ENCODE results near the gene ARL4C.

Gene ARL4C

DNA sequence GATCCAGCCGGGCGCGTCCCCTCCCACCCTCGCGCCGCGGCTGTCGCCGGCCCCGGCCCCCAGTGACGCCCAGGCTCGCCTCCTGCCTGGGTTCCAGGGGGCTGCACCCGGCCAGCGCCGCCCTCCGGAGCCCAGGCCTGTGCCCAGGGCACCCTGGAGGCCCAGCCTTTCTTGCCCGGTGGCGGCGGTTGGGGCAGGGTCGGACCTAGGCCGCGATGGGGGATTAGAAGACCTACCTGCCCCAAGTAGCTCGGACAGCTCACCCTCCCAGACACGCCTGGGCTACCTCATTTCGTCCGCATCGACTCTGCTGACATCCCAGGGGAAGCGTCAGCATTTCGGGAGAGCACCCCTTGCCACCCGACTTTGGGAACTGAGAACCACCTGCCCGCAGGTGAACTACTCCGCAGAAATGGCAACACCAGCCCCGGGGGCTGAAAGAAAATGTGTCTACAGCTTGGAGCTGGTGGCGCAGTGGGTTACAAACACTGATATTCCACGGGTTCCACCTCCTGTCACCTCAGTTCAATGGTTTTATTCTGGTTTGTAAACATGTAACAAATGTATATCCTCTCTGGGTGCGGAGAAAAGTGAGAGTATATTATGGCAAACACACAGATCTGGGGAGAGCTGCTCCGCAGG, 834 bp upstream of the ARL4C start:
- DNase-seq, result no peak

DNA sequence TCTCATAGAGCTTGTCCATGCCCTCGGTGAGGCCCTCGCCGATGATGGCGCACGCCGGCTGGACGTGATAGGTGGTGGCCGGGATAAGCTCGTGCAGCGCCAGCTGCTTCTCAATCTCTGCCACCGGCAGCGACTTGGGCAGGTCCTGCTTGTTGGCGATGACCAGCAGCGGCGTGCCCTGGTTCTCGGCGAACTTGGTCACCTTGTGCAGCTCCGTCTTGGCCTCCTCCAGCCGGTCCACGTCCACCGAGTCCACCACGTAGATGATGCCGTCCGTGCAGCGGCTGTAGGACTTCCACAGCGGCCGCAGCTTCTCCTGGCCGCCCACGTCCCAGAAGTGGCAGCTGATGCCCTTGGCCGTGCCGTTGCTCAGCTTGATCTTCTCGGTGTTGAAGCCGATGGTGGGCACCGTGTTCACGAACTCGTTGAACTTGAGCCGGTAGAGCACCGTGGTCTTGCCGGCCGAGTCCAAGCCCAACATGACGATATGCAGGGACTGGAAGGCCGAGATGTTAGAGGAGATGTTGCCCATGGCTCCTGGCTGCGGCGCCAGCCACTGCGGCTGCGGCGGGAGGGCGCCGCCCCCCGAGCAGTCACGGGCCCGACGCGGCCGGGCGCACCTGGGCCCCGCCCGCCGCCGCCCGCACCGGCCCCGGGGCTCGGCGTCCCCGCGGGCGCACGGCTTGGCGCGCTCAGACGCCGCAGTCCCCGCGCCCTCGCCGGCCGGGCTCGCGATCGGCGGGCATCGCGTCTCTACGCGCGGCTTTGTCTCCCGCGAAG, 636 bp downstream of the ARL4C start:
- DNase-seq, result peak; percentile 52

DNA sequence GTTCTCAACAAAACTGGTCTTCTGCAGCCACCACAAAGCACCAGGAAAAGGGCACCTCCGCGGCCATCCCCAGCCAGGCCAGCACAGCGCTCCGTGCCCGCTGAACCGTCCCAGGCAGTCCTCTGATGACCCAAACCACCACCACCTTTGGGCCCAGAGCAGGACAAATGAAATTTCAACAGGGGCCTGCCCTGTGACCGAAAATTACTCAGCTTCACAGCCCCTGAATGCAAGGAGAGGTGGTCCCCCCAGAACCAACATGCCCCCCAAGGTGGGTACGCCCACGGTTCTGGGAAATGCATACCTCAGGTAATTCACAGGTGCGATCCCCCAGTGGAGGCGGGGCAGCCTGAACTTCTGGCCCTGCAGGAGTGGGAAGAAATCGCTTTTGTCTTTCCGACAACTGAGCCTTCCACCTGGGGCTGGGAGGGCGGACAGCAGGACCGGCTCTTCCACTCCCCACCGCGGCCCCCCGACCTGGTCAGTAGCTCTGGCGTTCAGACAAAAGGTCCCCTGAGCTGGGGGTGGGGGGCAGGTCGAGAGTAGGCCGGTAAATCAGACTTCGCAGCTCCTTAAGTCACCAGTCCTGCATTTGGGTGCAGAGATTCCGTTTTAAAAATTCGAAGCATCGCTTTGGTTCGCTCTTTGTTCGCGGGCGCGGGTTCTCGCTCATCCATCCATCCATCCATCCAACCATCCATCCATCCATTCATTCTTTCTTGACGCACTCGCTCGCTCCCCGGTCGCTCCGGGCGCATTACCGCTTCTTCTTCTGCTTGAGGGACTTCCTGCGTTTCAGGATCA, 1.4 kb downstream of the ARL4C start:
- DNase-seq, result no peak

DNA sequence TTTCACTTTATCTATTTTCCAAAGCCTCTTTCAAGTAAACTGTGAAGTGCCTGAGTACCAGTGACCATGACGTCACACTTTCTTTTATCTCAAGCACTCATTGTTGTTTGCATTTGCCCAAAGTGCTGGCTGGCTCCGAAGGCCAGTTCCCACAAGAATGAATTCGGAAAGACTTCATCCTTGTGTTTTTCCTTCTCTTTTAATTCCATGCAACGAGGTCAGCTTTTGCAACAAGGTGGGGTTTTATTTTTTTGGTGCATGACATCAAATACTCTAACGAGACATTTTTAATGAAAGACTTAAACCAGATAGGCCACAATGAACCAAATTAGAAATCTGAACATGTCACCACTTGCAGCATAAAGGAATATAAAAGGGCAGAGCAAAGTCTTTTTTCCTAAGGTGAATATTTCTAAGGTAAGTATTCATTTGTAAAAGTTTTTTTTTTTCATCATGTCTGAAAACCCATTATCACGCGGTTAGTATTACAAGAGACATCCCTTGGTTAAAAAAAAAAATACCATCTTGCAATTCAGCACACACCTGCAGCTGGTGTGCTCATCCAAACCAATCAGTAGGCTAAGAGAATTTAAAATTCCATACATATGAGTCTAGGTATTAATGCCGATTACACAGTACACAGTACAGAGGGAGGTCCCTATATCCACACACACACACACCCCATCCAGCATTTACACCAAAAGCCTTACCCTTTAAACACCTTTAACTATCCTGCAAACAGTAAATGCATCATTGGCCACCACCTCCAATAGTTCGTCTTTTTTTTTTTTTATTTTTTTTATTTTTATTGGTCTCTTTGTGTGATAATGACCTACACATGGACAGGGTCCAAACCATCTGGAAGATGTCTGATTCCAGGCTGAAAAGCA, 2.3 kb downstream of the ARL4C start:
- peak; percentile 65 for DNase-seq

DNA sequence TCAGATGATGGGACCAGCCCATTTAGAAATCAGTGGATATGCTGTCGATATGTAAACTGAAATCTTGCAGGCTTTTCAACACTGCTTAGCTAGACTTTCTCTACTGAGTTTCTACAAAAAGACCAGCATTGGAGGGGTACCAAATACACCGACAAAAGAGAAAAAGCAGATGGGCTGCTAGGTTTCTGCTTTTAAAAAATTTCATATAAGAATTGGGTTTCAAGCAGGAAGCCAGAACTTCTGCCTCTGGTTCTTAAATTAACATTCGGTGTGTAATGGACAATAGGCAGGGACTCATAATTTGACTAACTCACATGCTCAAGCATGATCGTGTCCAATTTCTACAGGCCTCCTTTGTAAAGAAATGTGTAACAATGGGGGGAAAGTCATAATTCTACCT, 3.1 kb downstream of the ARL4C start:
- DNase-seq, result no peak

DNA sequence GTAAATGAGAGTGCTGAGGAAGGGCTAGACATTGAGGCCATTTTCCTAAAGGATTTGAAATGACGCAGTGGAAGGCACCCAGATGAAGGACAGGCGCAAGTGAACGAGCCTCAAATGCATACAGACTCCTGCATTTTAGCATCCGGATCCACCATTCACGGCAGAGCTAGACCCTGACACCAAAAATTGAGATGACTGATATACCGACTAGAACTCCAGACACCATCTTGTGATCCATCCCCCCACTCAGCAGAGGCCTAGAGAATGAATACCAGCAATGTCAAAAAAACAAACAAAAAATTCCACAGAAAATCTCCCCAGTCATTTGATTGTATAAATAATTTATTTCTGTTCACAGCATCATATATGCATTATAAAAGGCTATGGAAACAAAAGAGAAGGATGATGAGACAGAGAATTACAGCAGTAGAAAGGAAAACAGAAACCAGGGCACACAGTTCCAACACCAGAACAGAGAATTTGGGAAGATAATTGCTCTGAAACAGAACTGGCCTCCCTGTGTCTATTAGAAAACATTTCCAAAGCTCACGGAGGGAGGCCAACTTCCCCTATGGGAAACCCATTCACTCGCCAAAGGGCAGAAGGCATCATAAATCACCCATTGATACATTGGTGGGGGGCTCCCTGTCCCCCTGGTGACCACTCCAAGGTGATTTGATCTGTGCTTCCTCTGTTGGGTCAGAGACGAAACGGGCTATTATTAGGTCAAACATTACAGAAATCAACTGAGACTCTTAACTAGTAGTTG, 4.0 kb downstream of the ARL4C start:
- DNase-seq, result no peak

DNA sequence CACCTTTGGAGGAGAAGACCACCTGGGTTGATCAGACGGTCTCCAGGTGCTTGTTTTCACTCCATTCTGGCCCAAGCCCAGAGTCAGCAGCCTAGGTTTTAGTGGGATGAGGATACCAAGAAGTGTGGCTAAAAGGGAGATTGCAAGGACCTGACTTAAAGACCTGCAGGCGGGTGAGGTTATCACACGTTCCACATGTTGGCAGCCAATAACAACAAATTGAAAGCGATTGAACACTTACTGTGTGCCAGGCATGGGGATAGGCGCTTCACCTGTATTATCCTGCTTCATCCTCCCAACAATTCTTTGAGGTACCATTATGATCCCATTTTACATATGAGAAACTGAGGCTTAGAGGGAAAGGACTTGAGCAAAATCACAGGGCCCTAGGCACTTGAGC, 5.0 kb downstream of the ARL4C start:
- no peak for DNase-seq

DNA sequence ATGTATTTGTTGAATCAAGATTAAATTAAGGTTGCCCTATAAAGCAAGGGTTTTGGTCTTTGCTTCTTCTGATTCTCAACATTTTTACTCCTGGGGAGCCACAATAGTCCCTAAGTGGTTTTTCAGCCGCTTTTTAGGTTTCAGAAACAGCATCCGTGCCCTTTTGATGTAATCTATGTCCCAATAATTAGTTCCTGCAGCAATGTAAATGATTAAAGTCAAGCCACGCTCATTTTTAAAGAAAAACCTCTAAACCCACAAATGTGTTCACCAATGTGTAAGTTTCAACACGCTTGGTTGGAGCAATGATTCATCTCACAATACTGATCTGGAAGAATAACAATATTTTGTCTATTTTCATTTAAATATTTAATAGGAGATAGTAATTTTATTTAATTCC, 5.6 kb downstream of the ARL4C start:
- DNase-seq, result no peak

DNA sequence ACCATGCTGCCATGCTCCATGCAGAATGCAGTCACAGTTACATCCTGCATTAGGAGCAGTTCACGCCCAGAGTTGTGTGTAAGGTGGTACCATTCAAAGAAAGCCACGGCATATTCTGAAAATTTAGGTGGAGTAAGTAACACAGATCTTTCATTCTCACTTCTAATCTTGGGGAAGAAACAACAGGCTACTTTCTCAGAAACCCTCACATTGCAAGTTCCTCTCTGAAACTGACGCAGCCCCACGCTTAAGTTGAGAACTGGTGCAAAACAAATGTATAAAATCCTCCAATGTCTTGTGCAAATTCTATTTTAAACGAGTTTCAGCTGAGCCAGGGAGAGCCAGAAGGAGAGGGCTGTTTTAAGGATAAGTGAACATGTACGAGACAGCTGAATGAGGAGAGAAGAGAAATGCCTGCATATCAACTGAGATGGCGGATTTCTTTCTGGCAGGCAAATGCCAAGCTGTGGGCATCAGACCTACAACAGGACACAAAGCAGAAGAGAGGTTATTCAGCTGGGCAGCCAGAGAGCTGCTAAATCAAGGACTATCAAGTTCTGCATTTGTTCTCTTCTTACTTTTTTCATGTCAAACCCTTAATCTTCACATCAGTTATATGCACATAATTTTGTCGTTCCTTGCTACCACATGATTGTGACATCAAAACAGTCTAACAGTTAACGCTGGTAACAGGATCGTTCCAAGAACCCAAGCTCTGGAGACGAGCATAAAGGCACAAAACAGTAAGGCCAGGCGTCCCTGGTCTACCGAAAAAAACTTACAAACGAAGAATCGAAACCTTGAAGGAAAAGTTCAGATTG, 6.4 kb downstream of the ARL4C start:
- no peak for DNase-seq

DNA sequence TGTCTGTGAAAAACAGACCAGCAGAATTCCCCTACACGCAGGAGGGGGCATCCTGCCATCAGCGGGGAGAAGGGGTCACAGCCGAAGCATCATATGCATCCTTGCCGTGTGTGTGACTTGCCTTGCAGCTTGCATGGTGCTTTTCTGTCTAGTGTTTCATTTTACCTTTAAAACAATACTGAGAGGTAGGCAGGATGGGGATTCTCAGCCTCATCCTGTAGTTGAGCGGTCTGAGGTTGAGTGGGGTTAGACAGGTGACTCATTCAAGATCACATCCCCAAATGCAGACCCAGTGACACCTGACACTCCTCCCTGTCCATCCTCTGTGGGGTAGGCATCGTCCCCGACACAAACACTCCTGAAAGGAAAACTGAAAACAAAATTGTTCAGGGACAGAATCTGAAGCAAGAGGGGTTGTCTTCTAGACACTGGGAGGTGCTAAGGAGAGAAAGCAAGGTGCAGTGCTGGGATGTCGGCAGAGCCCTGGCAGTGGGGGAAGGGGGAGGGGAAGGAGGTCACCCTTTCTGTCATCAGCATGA, 7.9 kb downstream of the ARL4C start:
- no peak for DNase-seq

DNA sequence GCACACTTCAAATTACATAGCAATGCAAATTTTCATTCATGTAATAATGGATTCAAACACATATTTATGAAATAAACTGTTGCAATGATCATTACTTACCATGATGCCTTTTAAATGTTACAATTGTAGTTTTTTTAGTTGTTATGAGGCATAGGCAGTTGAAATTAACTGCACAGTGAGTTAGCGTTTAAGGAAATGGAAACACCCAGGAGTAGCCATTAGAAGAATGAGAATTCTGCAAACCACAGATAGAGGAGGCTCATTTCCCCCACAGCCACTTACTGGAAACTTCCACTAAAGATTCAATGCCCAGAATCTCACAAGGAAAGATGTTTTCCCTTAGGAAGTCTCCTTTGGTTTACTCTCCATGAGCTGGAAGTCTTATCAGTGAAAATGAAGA, 8.4 kb downstream of the ARL4C start:
- no peak for DNase-seq

DNA sequence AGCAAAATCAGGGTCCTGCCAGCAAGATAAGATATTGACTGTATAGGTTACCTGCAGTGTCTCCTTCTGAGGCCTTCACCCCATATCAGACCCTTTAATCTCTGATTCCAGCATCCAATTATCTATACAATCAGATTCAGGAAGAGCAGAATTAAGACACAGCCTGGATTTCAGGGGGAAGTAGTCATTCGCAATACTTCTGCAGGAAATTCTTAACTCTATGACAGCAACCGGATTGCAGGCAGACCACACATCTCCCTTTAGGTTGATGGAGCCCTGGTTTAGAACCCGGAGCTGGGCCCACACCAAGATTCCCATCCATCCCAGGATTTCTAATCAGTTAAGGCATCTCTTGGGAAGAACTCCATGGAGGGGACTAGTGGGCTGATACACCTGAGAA, 9.5 kb downstream of the ARL4C start:
- DNase-seq, result no peak

DNA sequence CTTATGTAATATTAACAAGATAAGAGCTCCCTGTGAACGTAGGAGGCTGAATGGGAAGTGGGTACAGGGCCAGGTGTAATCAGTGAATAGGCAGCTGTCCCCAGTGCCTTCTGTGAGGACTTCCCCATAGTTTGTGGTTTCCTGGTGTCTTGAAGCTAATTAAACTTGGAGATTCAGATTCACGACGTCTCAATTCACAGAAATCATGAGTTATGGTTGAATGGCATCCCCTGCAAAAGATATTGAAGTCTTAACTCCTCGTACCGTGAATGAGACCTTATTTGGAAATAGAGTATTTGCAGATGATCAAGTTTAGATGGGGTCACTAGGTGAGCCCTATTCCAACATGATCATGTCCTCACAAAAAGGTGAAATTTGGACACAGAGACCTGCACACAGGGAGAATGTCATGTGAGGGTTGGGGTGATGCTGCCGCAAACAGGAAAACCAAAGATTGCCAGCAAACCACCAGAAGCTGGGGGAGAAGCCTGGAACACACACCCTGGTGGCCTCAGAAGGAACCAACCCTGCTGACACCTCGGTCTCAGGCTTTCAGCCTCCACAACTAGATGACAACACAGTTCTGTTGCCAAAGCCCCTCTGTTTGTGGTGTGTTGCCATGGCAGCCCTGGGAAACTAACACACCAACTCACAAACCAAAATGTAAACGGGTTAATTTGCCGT, 13.2 kb downstream of the ARL4C start:
- DNase-seq, result no peak

DNA sequence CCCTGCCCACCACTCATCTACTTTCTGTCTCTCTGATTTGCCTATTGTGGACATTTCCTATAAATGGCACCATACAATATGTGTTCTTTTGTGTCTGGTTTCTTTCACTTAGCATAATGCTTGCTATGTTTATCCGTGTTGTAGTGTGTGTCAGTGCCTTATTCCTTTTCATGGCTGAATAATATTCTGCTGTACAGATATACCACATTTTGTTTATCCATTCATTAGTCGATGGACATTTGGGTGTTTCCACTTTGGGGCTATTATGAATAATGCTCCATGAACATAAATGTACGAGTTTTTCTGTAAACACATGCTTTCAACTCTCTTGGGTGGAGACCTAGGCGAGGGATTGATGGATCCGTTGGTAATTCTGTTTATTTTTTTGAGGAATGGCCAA, 15.6 kb downstream of the ARL4C start:
- DNase-seq, result no peak

DNA sequence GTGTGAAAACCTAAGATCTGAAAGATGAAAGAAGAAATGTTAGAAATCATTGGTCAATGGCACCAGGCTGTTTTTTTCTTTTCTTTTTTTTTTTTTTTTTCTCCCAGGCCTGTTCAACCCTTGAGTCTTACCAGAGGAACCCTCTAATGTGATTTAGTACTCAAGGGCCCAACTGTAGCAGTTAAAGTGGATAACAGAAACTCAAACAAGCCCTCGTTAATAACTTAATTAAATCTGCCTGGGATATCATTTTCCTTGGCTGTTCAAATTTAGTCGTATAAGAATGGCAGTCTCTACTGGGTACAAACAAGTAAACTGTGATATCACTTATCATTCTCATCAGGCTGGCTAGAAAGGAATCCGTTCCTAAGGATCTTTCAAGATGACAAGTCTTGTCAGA, 16.5 kb downstream of the ARL4C start:
- no peak for DNase-seq

DNA sequence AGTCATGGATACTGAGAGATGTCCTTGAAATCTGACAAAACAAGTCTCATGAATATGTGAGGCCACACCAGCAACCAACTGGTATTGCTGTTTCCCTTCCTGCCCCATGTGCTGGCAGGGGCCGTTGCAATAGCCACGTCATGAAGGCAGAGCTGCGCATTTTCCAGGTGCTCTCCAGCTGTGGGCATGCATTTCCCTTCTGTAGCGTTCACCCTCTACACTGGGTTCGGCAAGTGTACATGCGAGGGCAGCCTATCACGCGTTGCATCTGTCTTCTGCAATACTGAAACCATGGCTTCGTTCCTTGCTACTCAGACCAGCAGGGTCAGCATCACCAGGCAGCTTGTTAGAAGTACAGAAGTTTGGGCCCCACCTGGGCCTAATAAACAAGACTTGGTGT, 17.4 kb downstream of the ARL4C start:
- DNase-seq, result no peak

DNA sequence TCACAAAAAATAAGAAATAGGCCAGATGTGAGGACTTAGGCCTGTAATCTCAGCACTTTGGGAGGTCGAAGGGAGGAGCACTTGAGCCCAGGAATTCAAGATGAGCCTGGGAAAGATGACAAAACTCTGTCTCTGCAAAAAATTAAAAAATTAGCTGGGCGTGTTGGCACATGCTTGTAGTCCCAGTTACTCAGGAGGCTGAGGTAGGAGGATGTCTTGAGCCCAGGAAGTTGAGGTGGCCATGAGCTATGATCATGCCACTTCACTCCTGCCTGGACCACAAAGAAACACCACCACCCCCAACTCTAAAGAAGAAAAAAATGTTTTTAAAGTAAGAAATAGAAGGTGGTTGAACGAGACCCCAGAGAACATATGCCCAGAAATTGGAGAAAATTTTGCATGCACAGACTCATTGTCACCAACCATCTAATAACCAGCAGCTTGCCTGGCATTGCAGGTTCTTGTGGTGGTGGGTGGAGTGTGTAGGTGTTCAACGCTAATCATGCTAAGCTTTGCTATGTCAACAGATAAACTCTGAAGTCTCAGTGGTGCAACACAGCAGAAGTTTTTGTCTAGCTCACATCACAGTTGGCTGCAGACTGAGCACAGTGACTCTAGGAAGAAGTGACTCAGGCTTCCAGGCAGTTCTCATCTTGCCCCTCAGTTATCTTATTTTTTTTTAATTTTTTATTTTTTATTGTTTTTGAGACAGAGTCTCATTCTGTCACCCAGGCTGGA, 18.6 kb downstream of the ARL4C start:
- DNase-seq, result no peak

DNA sequence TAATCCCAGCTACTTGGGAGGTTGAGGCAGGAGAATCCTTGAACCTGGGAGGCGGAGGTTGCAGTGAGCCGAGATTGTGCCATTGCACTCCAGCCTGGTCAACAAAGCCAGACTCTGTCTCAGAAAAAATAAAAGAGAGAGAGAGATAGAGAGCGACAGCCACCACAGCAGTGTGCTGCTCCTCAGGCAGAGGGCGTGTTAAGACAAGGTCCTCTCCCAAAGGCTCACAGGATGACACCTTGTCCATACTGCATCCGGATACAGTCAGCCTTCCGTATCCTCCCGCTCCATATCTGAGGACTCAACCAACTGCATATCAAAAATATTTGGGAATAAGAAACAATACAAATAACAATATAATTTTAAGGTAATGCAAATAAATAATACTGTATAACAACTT, 20.1 kb downstream of the ARL4C start:
- DNase-seq, result no peak

DNA sequence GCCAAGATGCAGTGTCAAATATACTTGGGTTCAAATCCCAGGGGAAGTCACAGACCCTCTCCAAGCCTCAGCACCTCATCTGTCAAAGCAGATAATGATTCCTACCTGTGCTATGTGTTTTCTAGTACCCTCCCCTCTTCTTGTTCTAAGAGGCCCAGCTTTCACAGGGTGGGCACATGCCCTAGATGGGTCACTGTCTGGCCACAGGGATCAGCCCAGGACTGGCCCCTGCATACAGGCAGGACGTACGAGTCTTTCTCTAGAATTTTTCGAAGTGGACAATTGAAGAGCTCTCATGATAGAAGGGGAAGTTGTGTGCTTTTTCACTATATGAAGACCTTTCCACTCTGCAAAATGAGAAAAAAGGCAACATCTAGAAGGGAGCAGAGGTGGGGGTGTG, 22.2 kb downstream of the ARL4C start:
- no peak for DNase-seq

DNA sequence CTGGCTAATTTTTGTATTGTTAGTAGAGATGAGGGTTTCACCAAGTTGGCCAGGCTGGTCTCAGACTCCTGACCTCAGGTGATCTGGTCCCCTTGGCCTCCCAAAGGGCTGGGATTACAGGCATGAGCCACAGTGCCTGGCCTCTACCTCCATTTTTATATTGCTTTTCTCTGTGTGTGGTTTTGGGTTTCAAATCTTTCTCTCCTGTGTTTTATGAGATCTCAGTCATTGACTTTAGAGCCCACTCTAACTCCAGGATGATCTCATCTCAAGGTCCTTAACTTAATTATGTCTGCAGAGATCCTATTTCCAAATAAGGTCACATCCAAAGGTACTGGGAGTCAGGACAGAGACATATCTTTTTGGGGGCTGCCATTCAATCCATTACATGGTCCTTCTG, 24.7 kb downstream of the ARL4C start:
- DNase-seq, result no peak
